ENCODE results near the gene ATG7. TPM values are rescaled to one million over a fixed set of nuclear protein-coding genes. Genes with fewer than 3 reads are reported as not detected.

The ATG7 gene
- total and polyA plus RNA-seq, 10 of the 15 experiments (the other 5 are each of a cell fraction or from before 2014, with no cell fraction given) = 13.5 to 49.5 (median 26.4) TPM

DNA sequence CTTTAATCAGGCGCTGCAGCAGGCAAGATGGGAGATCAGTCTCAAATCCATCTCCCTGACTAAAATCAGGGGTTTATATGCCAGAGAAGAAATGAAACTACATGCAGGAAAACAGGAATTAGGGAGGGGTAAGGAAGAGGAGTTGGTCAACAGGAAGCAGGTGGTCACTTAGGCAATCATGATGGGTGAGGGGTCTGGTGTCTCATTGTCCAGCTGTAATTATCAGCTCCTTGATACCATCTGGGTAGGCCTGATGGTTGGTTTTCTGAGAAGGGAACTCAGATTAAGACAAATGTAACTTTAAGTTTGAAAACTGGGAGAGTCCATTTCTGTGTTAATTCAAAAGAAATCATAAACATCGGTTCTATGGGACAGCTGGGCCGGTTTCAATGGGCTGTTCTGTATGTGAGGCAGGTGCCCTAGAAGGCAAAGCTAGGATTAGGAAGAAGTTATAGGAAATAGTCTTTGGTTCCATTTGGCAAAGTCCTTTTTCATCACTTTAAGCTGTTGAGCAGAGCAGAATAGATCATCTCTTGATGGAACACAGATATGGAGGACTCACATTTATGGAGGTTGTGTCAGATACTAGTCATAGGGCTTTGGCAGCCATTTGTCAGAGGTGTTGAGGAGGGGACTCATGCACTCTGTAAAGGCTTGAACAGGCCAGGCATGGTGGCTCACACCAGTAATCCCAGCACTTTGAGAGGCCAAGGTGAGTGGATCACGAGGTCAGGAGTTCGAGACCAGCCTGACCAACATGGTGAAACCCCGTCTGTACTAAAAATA, 222.1 kb downstream of the ATG7 start:
- H3K27me3 ChIP-seq (replicated peaks in 1 of 2; ENCODE audit: control insufficient read depth in 2 of 2, insufficient read depth in 2 of 2, low read length in 1 of 2) = no peaks in the 10 kb centered on the region
- no peaks in the 10 kb centered on the region for H3K9me3 ChIP-seq (replicated peaks; ENCODE audit: control insufficient read depth, insufficient read depth, low read length)
- RAD21 ChIA-PET (ENCODE audit: unreplicated experiment) = no interaction called here
- no peak overlapping the region for H3K4me2 ChIP-seq (ENCODE audit: control insufficient read depth, insufficient read depth)
- H3K9ac ChIP-seq (ENCODE audit: control insufficient read depth, insufficient read depth, low read length) = no peak overlapping the region
- SMC1A ChIA-PET (ENCODE audit: uncharacterized antibody, unreplicated experiment) = no interaction called here
- intact Hi-C loops (cut with micrococcal nuclease; ENCODE audit: unreplicated experiment) (no loop called here), in situ Hi-C loops (cut with MboI) (no loop called here)
- POLR2A ChIA-PET = no interaction called here
- H3K36me3 ChIP-seq (ENCODE audit: control insufficient read depth in 2 of 2, insufficient read depth in 2 of 2, low read length in 1 of 2) = no peaks in the 10 kb centered on the region
- H3K27ac ChIP-seq (ENCODE audit: control insufficient read depth, insufficient read depth) = no peak overlapping the region
- H2AFZ ChIP-seq (ENCODE audit: control insufficient read depth, low read depth, low read length) = no peak overlapping the region
- BruUV-seq (replicated peaks) = no TSS peak
- H4K20me1 ChIP-seq (ENCODE audit: control insufficient read depth, insufficient read depth) = no peaks in the 10 kb centered on the region
- no peaks in the 10 kb centered on the region for H3K4me1 ChIP-seq (ENCODE audit: control insufficient read depth, insufficient read depth, low read length)
- H3K79me2 ChIP-seq (ENCODE audit: control insufficient read depth, insufficient read depth, low read length) = no peaks in the 10 kb centered on the region
- TF ChIP-seq JUNB (IDR thresholded peaks at IDR 0.05) (no peak), ZBTB11 (CRISPR knock-in tag; IDR thresholded peaks at IDR 0.05) (no peak), TBL1XR1 (IDR thresholded peaks at IDR 0.05; ENCODE audit: low read depth, low read length) (no peak), ZZZ3 (IDR thresholded peaks at IDR 0.05; ENCODE audit: control insufficient read depth, insufficient read length, low read depth) (no peak)
- TF ChIP-seq, protein P1, sequence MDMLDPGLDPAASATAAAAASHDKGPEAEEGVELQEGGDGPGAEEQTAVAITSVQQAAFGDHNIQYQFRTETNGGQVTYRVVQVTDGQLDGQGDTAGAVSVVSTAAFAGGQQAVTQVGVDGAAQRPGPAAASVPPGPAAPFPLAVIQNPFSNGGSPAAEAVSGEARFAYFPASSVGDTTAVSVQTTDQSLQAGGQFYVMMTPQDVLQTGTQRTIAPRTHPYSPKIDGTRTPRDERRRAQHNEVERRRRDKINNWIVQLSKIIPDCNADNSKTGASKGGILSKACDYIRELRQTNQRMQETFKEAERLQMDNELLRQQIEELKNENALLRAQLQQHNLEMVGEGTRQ (IDR thresholded peaks at IDR 0.05; ENCODE audit: borderline replicate concordance, low read depth, low read length) = no peak
- FAIRE-seq (no peak), DNase-seq (ENCODE audit: low read depth, low spot score) (no peak), ATAC-seq (no peak)
- WGBS (ENCODE audit: insufficient coverage, insufficient replicate concordance, low lambda C conversion rate, missing lambda C conversion rate) = 96% methylated on average over 6 of the region's 6 CpGs
- H3K4me3 ChIP-seq = no peak overlapping the region
- CTCF ChIA-PET = no interaction called here
